GM10266 (cell line): ENCODE measurements around the gene UNC5C.

Experiments
- DNase-seq: peaks from one replicate; pipeline ENCODE4 v3.0.0; 2012; ENCODE audit errors: extremely low spot score
- CTCF ChIP-seq: IDR thresholded peaks from 2 replicates; pipeline ENCODE4 v1.5.1; 2012; ENCODE audit warnings: mild to moderate bottlenecking, low read depth; ENCODE audit not compliant: control insufficient read depth, insufficient read depth; ENCODE audit errors: missing control alignments

UNC5C gene

GRCh38 chr4:95360906-95361695 is 187.7 kb downstream of the UNC5C start:
- TF ChIP-seq CTCF, result no peak
- no peak for DNase-seq

- no peak for DNase-seq
- no peak for TF ChIP-seq CTCF
Measured at GRCh38 chr4:95360256-95360903, 188.4 kb downstream of the UNC5C start.

GRCh38 chr4:95358421-95358820 is 190.4 kb downstream of the UNC5C start:
- no peak for TF ChIP-seq CTCF
- no peak for DNase-seq

GRCh38 chr4:95355021-95355420 is 193.8 kb downstream of the UNC5C start:
- TF ChIP-seq CTCF, result no peak
- no peak for DNase-seq

- no peak for TF ChIP-seq CTCF
- DNase-seq, result no peak
Measured at GRCh38 chr4:95348418-95348817, 200.4 kb downstream of the UNC5C start.

- DNase-seq, result no peak
- no peak for TF ChIP-seq CTCF
Measured at GRCh38 chr4:95343235-95343634, 205.5 kb downstream of the UNC5C start.

GRCh38 chr4:95340191-95340590 is 208.6 kb downstream of the UNC5C start:
- TF ChIP-seq CTCF, result no peak
- DNase-seq, result no peak
